ENCODE results near the gene DHRS4. TPM values are rescaled to one million over a fixed set of nuclear protein-coding genes. Genes with fewer than 3 reads are reported as not detected.

DHRS4 gene
- 10 to 100 TPM; 19.8 to 30.7 (median 24.9) TPM for total RNA-seq (2021; fragmentation: NEBNext Ultra II Directional; extraction: Animal tissue kit (Norgen Biotek cat#: 25700))
- long read RNA-seq, transcript DHRS4-201 (8 exons, 1,443 nt), result major isoform, 20 of 48 reads
- long read RNA-seq, transcript DHRS4-203 (5 exons, 727 nt), result minor isoform, 15 of 48 reads
- long read RNA-seq, partial matches to known transcripts, result 4 of 48 reads
- long read RNA-seq, other reads (novel, unspliced or antisense), result 8 of 48 reads

GRCh38 chr14:23953464-23954278, at the start of gene DHRS4:
TSS of gene DHRS4 (plus strand) at chr14:23953770. CDS start at chr14:23953789, 19 bp downstream.
- peak; percentile 67 for DNase-seq
- peak; percentile 91 for TF ChIP-seq CTCF (IDR thresholded peaks at IDR 0.05)
- Mint-ChIP-seq H3K27me3 (ENCODE audit: insufficient read depth) (peaks cover 2% of the 10 kb centered on the region; the same call in 1 of the 2 replicates), H3K9me3 (peaks cover 9% of the 10 kb centered on the region), H3K4me1 (ENCODE audit: low read depth) (peaks cover 19% of the 10 kb centered on the region), H3K27ac (peak within 1 kb of the TSS; percentile 94), H3K4me3 (peak within 1 kb of the TSS; percentile 99), H3K36me3 (ENCODE audit: low read depth) (peaks cover 3% of the 10 kb centered on the region; the same call in 1 of the 2 replicates)

DNA sequence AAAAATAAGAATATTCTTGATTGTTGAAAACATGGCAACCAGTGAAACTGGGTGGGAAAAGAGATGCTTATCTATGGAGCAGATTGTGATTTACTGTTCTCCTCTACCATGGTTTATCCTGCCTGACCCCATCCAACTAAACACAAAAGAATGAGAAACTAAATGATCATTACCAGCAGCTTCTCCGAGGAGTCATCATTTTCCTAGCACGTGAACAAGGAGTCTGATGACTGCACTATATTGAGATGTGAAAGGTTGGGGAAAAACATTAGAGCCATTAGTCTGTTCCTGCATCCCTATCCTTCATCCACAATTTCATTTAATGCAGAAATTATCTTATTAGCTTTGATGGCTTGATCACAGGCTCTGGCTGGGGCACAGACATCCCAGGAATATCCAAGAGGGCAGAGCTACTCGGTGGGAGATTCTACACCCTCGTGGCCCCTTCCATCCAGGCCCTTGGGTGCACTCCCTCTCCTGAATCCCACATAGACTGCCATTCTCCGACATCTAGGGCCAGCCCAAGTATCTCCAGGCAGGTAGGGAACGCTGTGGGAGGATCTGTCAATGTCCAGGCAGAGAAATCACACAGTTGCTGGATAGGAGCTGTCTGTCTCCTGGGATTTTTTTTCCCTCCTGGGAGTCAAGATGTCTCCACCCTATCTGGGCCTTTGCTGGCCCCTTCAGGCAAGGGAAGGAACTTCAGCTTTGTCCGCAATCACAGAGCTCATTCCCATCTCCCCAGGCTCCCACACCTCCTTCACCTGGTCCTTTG, 43.3 kb upstream of the DHRS4 start:
- H3K4me3 Mint-ChIP-seq, result peak overlapping the region; percentile 16
- H3K4me1 Mint-ChIP-seq (ENCODE audit: low read depth), result peaks cover 11% of the 10 kb centered on the region; the same call in 1 of the 2 replicates
- no peaks in the 10 kb centered on the region for H3K36me3 Mint-ChIP-seq (ENCODE audit: low read depth)
- peak; percentile 73 for DNase-seq
- peaks cover 9% of the 10 kb centered on the region for H3K27me3 Mint-ChIP-seq (ENCODE audit: insufficient read depth)
- TF ChIP-seq CTCF (IDR thresholded peaks at IDR 0.05), result peak; percentile 88
- H3K9me3 Mint-ChIP-seq, result no peaks in the 10 kb centered on the region
- peak overlapping the region; percentile 22; the same call in 1 of the 2 replicates for H3K27ac Mint-ChIP-seq

DNA sequence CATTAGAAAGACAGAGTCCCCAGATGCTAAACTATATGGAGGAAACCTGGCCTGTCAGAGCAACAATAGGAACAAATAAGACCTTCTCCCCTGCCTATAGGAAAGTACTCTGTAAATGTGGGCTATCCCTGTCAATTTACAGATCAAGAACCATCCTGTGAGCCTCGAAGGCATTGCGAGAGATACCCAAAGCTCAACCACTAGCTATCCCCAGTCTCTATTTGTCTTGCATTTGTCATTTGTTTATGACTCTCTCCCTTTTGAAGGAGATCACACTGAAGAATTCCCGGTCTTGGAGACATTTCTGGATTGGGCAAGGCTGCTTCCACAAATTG, 42.7 kb upstream of the DHRS4 start:
- Mint-ChIP-seq H3K27me3 (ENCODE audit: insufficient read depth) (peaks cover 9% of the 10 kb centered on the region), H3K4me1 (ENCODE audit: low read depth) (peaks cover 11% of the 10 kb centered on the region; the same call in 1 of the 2 replicates), H3K4me3 (no peak overlapping the region), H3K27ac (no peak overlapping the region), H3K36me3 (ENCODE audit: low read depth) (no peaks in the 10 kb centered on the region), H3K9me3 (no peaks in the 10 kb centered on the region)
- DNase-seq, result no peak
- peak; percentile 24 for TF ChIP-seq CTCF (IDR thresholded peaks at IDR 0.05)

- Mint-ChIP-seq H3K36me3 (ENCODE audit: low read depth) (no peaks in the 10 kb centered on the region), H3K9me3 (0 out of 2 replicates have a peak, but pooled peaks cover 4% of the 10 kb centered on the region), H3K27me3 (ENCODE audit: insufficient read depth) (peaks cover 6% of the 10 kb centered on the region; the same call in 1 of the 2 replicates), H3K4me1 (ENCODE audit: low read depth) (no peaks in the 10 kb centered on the region), H3K27ac (no peak overlapping the region), H3K4me3 (no peak overlapping the region)
- no peak for TF ChIP-seq CTCF (IDR thresholded peaks at IDR 0.05)
- no peak for DNase-seq
Measured at GRCh38 chr14:23915559-23915958, 38.0 kb upstream of the DHRS4 start.

DNA sequence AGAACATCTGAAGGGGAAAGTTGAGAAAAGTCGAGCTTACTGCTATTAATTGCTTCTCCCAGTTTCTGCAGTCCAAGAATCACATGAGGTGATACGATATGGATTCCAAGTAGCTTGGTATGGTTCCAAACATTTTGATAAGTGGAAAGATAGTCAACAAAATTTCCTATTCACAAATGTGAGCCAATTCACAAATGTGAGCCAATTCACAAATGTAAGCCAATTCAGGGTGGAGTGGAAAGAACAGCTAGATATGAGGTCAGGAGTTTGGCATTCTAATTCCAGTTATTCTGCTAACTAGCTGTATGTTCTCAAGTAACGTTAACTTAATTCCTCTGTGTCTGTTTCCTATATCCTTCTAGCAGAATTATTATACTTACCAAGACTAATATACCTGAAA, 37.6 kb upstream of the DHRS4 start:
- H3K4me3 Mint-ChIP-seq, result no peak overlapping the region
- TF ChIP-seq CTCF (IDR thresholded peaks at IDR 0.05), result no peak
- H3K36me3 Mint-ChIP-seq (ENCODE audit: low read depth), result no peaks in the 10 kb centered on the region

More for the DNA sequence above, 37.6 kb upstream of the DHRS4 start:
- DNase-seq, result no peak
- Mint-ChIP-seq H3K4me1 (ENCODE audit: low read depth) (no peaks in the 10 kb centered on the region), H3K27ac (no peak overlapping the region), H3K27me3 (ENCODE audit: insufficient read depth) (peaks cover 6% of the 10 kb centered on the region; the same call in 1 of the 2 replicates), H3K9me3 (0 out of 2 replicates have a peak, but pooled peaks cover 4% of the 10 kb centered on the region)

All from HFFc6 (cell line).